Duodenal mucosa (tissue), 2 donors: ENCODE measurements around the gene SPRING1.

Source experiments
- H3K27ac ChIP-seq: one replicate; pipeline ENCODE4 v1.7.0; 2013; ENCODE audit warnings: low read depth, low read length
- H3K27me3 ChIP-seq, 2 donors: one replicate each; pipeline ENCODE4 v1.7.0; 2013; ENCODE audit warnings: low read length in 2 of 2, control low read depth in 1 of 2; ENCODE audit not compliant: insufficient read depth in 2 of 2, control insufficient read depth in 1 of 2
- H3K36me3 ChIP-seq, 2 donors: one replicate each; pipeline ENCODE4 v1.7.0; 2013; ENCODE audit warnings: low read length in 2 of 2, control low read depth in 1 of 2; ENCODE audit not compliant: insufficient read depth in 2 of 2, control insufficient read depth in 1 of 2
- H3K4me1 ChIP-seq, 2 donors: one replicate each; pipeline ENCODE4 v1.7.0; 2013; ENCODE audit warnings: low read length in 2 of 2, control low read depth in 1 of 2; ENCODE audit not compliant: insufficient read depth in 2 of 2, control insufficient read depth in 1 of 2
- H3K4me3 ChIP-seq, 2 donors: one replicate each; pipeline ENCODE4 v1.7.0; 2013; ENCODE audit warnings: low read length in 2 of 2, low read depth in 1 of 2
- H3K9ac ChIP-seq, 2 donors: one replicate each; pipeline ENCODE4 v1.7.0; 2013; ENCODE audit warnings: low read length in 2 of 2, low read depth in 1 of 2
- H3K9me3 ChIP-seq, 2 donors: one replicate each; pipeline ENCODE4 v1.7.0; 2013; ENCODE audit warnings: low read length in 2 of 2, control low read depth in 1 of 2; ENCODE audit not compliant: control insufficient read depth in 1 of 2

SPRING1 gene

DNA sequence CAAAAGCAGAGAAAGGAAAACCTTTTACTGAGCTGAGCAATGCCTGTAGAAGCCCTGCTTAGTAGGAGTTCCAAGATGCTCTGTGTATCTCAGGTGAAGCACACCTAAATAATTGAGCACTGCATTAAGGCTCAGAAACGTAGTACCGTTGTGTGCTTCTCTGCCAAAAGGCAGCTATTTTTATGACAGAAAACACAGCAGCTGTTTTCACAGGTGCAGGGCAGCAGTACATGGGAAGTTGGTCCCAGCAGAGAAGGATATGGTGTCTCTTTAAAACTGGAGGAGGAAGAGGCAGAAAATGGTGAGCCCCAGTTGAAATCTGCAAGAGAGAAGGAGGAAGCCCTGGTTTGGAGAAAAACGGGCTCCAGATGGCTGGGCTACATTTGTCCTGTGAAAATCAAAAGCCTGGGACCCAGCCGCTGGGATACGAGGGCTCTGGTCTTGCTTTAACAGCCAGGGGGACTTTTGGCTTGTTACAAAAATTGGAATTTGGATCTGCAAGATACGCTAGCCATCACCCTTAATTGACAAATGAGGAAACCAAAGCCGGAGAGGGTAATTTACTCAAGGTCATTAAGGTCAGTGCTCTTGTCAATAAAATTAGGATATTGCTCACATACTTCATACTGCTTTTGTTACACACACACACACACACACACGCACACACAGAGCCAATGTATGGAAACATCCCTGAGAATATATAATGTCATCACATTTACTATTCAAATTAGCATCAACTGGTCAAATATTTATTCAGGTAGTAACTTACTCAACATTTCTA, 27.3 kb downstream of the SPRING1 start:
- H3K27ac ChIP-seq: no peak overlapping the region
- peaks cover 0 to 9% of the 10 kb centered on the region in 2 donors for H3K27me3 ChIP-seq
- H3K4me3 ChIP-seq: no peak overlapping the region
- H3K4me1 ChIP-seq: peaks cover 0 to 7% of the 10 kb centered on the region in 2 donors
- H3K9me3 ChIP-seq: no peaks in the 10 kb centered on the region
- H3K36me3 ChIP-seq: peaks cover 3 to 8% of the 10 kb centered on the region in 2 donors
- no peak overlapping the region for H3K9ac ChIP-seq

- peaks cover 0 to 9% of the 10 kb centered on the region in 2 donors for H3K27me3 ChIP-seq
- no peak overlapping the region for H3K27ac ChIP-seq
- peaks cover 0 to 7% of the 10 kb centered on the region in 2 donors for H3K4me1 ChIP-seq
- H3K36me3 ChIP-seq: peaks cover 3 to 5% of the 10 kb centered on the region in 2 donors
- no peak overlapping the region for H3K9ac ChIP-seq
- H3K9me3 ChIP-seq: no peaks in the 10 kb centered on the region
- H3K4me3 ChIP-seq: no peak overlapping the region
Measured at GRCh38 chr12:116709768-116710167, 28.1 kb downstream of the SPRING1 start.

GRCh38 chr12:116708826-116709756, 28.8 kb downstream of the SPRING1 start:
- Histone ChIP-seq H3K4me3 (no peak overlapping the region), H3K9me3 (no peaks in the 10 kb centered on the region), H3K36me3 (peaks cover 2 to 5% of the 10 kb centered on the region in 2 donors), H3K9ac (no peak overlapping the region), H3K4me1 (peaks cover 0 to 7% of the 10 kb centered on the region in 2 donors), H3K27me3 (peaks cover 0 to 9% of the 10 kb centered on the region in 2 donors), H3K27ac (no peak overlapping the region)

DNA sequence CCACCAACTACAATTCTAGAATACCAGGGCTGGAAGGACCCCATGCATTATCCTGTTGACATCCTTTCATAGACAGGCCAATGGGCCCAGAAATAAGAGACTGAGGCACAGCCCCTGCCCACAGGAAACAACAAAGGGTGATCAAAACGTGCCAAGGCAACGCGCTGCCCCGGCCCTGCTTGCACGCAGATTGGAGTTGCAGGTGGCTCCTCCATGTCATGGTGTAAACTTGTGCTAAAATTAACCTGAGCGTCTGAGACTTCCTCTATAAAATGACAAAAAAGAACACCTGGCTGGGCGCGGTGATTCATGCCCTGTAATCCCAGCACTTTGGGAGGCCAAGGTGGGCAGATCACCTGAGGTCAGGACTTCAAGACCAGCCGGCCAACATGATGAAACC, 30.1 kb downstream of the SPRING1 start:
- Histone ChIP-seq H3K27ac (no peak overlapping the region), H3K4me3 (no peak overlapping the region), H3K36me3 (peaks cover 0 to 5% of the 10 kb centered on the region in 2 donors), H3K9ac (no peak overlapping the region), H3K27me3 (peaks cover 0 to 9% of the 10 kb centered on the region in 2 donors), H3K9me3 (no peaks in the 10 kb centered on the region), H3K4me1 (peaks cover 0 to 7% of the 10 kb centered on the region in 2 donors)

DNA sequence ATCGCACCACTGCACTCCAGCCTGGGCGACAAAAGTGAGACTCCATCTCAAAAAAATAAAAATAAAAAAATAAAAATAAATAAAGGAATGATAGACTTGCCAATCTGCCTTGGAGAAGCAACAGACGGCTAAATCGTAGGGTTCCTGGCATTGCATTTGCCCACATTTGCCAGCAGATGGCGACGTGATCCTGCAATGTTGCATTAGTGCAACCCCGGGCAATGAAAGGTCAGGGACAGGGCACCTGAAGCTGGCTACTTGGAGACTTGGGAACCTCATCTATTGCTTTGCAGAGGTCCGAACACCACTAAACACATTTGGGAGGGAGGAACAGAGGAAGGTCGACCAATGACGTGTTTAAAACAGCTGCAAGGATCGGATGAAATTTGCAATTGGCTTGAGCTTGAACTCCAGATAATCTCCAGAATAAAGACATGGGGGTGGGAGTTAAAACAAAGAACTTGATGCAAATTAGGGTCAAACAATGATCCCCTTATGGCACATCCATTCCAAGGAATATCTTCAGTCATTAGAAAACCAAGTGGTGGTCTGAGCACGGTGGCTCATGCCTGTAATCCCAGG, 34.6 kb downstream of the SPRING1 start:
- no peak overlapping the region for H3K27ac ChIP-seq
- no peak overlapping the region for H3K9ac ChIP-seq
- no peak overlapping the region for H3K4me3 ChIP-seq
- no peaks in the 10 kb centered on the region for H3K36me3 ChIP-seq
- H3K4me1 ChIP-seq: peaks cover 4 to 5% of the 10 kb centered on the region in 2 donors
- H3K27me3 ChIP-seq: no peaks in the 10 kb centered on the region
- H3K9me3 ChIP-seq: no peaks in the 10 kb centered on the region

GRCh38 chr12:116701432-116701831, 36.4 kb downstream of the SPRING1 start:
- Histone ChIP-seq H3K9me3 (no peaks in the 10 kb centered on the region), H3K27me3 (no peaks in the 10 kb centered on the region), H3K27ac (no peak overlapping the region), H3K9ac (no peak overlapping the region), H3K36me3 (no peaks in the 10 kb centered on the region), H3K4me3 (no peak overlapping the region), H3K4me1 (peaks cover 6 to 7% of the 10 kb centered on the region in 2 donors)

DNA sequence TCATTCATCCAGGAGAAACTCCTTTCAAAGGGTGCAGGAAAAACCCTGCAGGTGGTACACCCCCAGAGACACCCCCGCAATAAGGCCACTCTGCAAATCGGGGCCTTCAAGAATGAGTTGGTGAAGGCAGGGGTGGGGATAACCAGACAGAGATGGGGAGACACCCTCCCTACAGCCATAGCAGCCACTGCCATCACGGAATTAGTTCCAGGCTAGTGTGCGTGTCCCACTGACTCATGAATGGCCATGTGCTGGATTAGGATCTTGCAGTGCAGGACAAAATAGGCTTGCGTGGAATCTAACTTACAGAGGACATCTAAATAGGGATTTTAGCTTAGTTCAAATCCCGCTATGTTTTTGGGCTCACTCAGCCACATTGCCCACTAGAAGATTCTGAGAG, 37.8 kb downstream of the SPRING1 start:
- H3K4me3 ChIP-seq: no peak overlapping the region
- peaks cover 0 to 4% of the 10 kb centered on the region in 2 donors for H3K27me3 ChIP-seq
- H3K4me1 ChIP-seq: peaks cover 9% of the 10 kb centered on the region in 2 donors
- no peak overlapping the region for H3K27ac ChIP-seq
- H3K36me3 ChIP-seq: no peaks in the 10 kb centered on the region
- H3K9ac ChIP-seq: no peak overlapping the region
- no peaks in the 10 kb centered on the region for H3K9me3 ChIP-seq

- peaks cover 23 to 24% of the 10 kb centered on the region in 2 donors for H3K4me1 ChIP-seq
- no peaks in the 10 kb centered on the region for H3K36me3 ChIP-seq
- H3K9me3 ChIP-seq: no peaks in the 10 kb centered on the region
- H3K27ac ChIP-seq: no peak overlapping the region
- H3K27me3 ChIP-seq: peaks cover 9 to 11% of the 10 kb centered on the region in 2 donors
- no peak overlapping the region for H3K4me3 ChIP-seq
- no peak overlapping the region for H3K9ac ChIP-seq
Measured at GRCh38 chr12:116698554-116699075, 39.3 kb downstream of the SPRING1 start.

DNA sequence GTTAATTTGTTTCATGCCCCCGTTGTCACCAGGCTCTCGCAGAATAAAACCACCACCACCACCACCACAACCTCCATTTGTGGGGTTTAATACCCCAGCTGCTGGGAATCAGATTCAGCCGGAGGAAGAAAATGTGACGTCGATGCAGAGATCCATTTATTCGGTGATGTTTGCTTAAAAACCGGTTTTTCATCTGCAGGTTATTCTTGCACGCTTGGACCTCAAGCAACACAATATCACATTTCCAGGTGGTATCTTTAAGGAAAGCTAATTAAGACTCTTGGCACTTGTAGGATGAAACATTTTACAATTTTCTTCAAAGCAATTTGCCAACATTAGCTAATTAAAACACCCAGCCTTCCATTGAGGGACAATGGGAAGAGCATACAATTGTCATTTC, 39.8 kb downstream of the SPRING1 start:
- H3K9me3 ChIP-seq: no peaks in the 10 kb centered on the region
- peaks cover 9 to 11% of the 10 kb centered on the region in 2 donors for H3K27me3 ChIP-seq
- no peak overlapping the region for H3K4me3 ChIP-seq
- no peak overlapping the region for H3K9ac ChIP-seq
- no peak overlapping the region for H3K27ac ChIP-seq
- H3K36me3 ChIP-seq: no peaks in the 10 kb centered on the region
- H3K4me1 ChIP-seq: peaks cover 27 to 29% of the 10 kb centered on the region in 2 donors
